HEK293 (cell line): ENCODE results near the gene FBXO17.

Source experiments
- BCL11B ChIP-seq: fragments of 450-650 bp; formaldehyde crosslinking; IDR thresholded peaks from 2 replicates; pipeline ENCODE4 v1.5.1; 2016; ENCODE audit warnings: low read depth, missing biosample characterization, missing genetic modification characterization
- BCL6B ChIP-seq: fragments of 450-650 bp; formaldehyde crosslinking; IDR thresholded peaks from 2 replicates; pipeline ENCODE4 v1.5.1; 2017; ENCODE audit warnings: missing biosample characterization, missing genetic modification characterization
- HOXC10 ChIP-seq: sonication (generic); formaldehyde crosslinking; IDR thresholded peaks from 2 replicates; pipeline ENCODE4 v1.8.1; 2023; ENCODE audit warnings: mild to moderate bottlenecking, missing genetic modification reagents
- KLF17 ChIP-seq: fragments of 450-650 bp; formaldehyde crosslinking; IDR thresholded peaks from 2 replicates; pipeline ENCODE4 v1.5.1; 2016; ENCODE audit warnings: missing biosample characterization, missing genetic modification characterization
- PRDM1 ChIP-seq: fragments of 450-650 bp; formaldehyde crosslinking; IDR thresholded peaks from 2 replicates; pipeline ENCODE4; 2016; ENCODE audit warnings: missing biosample characterization, missing genetic modification characterization
- REPIN1 ChIP-seq: fragments of 450-650 bp; formaldehyde crosslinking; IDR thresholded peaks from 2 replicates; pipeline ENCODE4 v1.5.1; 2017; ENCODE audit warnings: missing biosample characterization, missing genetic modification characterization, low read depth
- TSHZ1 ChIP-seq: fragments of 450-650 bp; formaldehyde crosslinking; IDR thresholded peaks from 2 replicates; pipeline ENCODE4 v1.5.1; 2016; ENCODE audit warnings: missing biosample characterization, missing genetic modification characterization, borderline replicate concordance
- YY1 ChIP-seq: fragments of 450-650 bp; formaldehyde crosslinking; IDR thresholded peaks from 2 replicates; pipeline ENCODE4 v1.5.1; 2018; ENCODE audit warnings: missing biosample characterization, missing genetic modification characterization
- ZBTB6 ChIP-seq: fragments of 450-650 bp; formaldehyde crosslinking; IDR thresholded peaks from 2 replicates; pipeline ENCODE4 v1.5.1; 2017; ENCODE audit warnings: missing biosample characterization, missing genetic modification characterization
- ZBTB8A ChIP-seq: fragments of 450-650 bp; formaldehyde crosslinking; IDR thresholded peaks from 2 replicates; pipeline ENCODE4 v1.5.1; 2016; ENCODE audit warnings: missing biosample characterization, missing genetic modification characterization
- ZEB2 ChIP-seq: fragments of 450-650 bp; formaldehyde crosslinking; IDR thresholded peaks from 2 replicates; pipeline ENCODE4 v1.5.1; 2016; ENCODE audit warnings: missing biosample characterization, missing genetic modification characterization
- ZFHX2 ChIP-seq: fragments of 450-650 bp; formaldehyde crosslinking; conservative IDR thresholded peaks from 2 replicates; pipeline ENCODE4 v1.5.1; 2016; ENCODE audit warnings: missing biosample characterization, missing genetic modification characterization
- ZFP37 ChIP-seq: fragments of 450-650 bp; formaldehyde crosslinking; IDR thresholded peaks from 2 replicates; pipeline ENCODE4 v1.5.1; 2016; ENCODE audit warnings: missing biosample characterization, missing genetic modification characterization
- ZNF112 ChIP-seq: fragments of 450-650 bp; formaldehyde crosslinking; IDR thresholded peaks from 2 replicates; pipeline ENCODE4 v1.5.0; 2017; ENCODE audit warnings: missing biosample characterization, missing genetic modification characterization
- ZNF18 ChIP-seq: fragments of 450-650 bp; formaldehyde crosslinking; IDR thresholded peaks from 2 replicates; pipeline ENCODE4 v1.5.1; 2016; ENCODE audit warnings: missing biosample characterization, missing genetic modification characterization
- ZNF394 ChIP-seq: fragments of 450-650 bp; formaldehyde crosslinking; IDR thresholded peaks from 2 replicates; pipeline ENCODE4 v1.5.1; 2016; ENCODE audit warnings: missing biosample characterization, missing genetic modification characterization, mild to moderate bottlenecking, moderate library complexity, borderline replicate concordance
- ZNF449 ChIP-seq: fragments of 450-650 bp; formaldehyde crosslinking; IDR thresholded peaks from 2 replicates; pipeline ENCODE4 v1.5.1; 2017; ENCODE audit warnings: missing biosample characterization, mild to moderate bottlenecking, missing genetic modification characterization, moderate library complexity
- ZNF501 ChIP-seq: fragments of 450-650 bp; formaldehyde crosslinking; IDR thresholded peaks from 2 replicates; pipeline ENCODE4 v1.5.1; 2016; ENCODE audit warnings: missing biosample characterization, missing genetic modification characterization
- ZNF580 ChIP-seq: fragments of 450-650 bp; formaldehyde crosslinking; IDR thresholded peaks from 2 replicates; pipeline ENCODE4 v1.5.1; 2016; ENCODE audit warnings: missing biosample characterization, missing genetic modification characterization
- ZNF623 ChIP-seq: fragments of 450-650 bp; formaldehyde crosslinking; IDR thresholded peaks from 2 replicates; pipeline ENCODE4 v1.5.1; 2016; ENCODE audit warnings: missing biosample characterization, missing genetic modification characterization
- ZNF639 ChIP-seq: fragments of 450-650 bp; formaldehyde crosslinking; IDR thresholded peaks from 2 replicates; pipeline ENCODE4 v1.5.1; 2016; ENCODE audit warnings: missing biosample characterization, missing genetic modification characterization
- ZNF654 ChIP-seq: fragments of 450-650 bp; formaldehyde crosslinking; IDR thresholded peaks from 2 replicates; pipeline ENCODE4 v1.5.1; 2016; ENCODE audit warnings: low read depth, missing biosample characterization, missing genetic modification characterization
- ZNF658 ChIP-seq: fragments of 450-650 bp; formaldehyde crosslinking; IDR thresholded peaks from 2 replicates; pipeline ENCODE4; 2016; ENCODE audit warnings: missing biosample characterization, missing genetic modification characterization
- ZNF76 ChIP-seq: fragments of 450-650 bp; formaldehyde crosslinking; IDR thresholded peaks from 2 replicates; pipeline ENCODE4; 2016; ENCODE audit warnings: low read depth, missing biosample characterization, missing genetic modification characterization, borderline replicate concordance
- ZNF843 ChIP-seq: fragments of 450-650 bp; formaldehyde crosslinking; IDR thresholded peaks from 2 replicates; pipeline ENCODE4 v1.5.1; 2016; ENCODE audit warnings: missing biosample characterization, missing genetic modification characterization
- ZSCAN30 ChIP-seq: fragments of 450-650 bp; IDR thresholded peaks from 2 replicates; pipeline ENCODE4 v1.5.1; 2018; ENCODE audit warnings: missing biosample characterization, mild to moderate bottlenecking, missing genetic modification characterization, moderate library complexity

FBXO17 gene

GRCh38 chr19:38929929-38930775, 45.4 kb downstream of the FBXO17 start, which contains the start of gene SARS2 (continued):
- TF ChIP-seq ZNF18 (tag by site-specific recombination) (peak; percentile 85), YY1 (tag by site-specific recombination) (peak; percentile 99), ZNF112 (no peak), ZNF623 (tag by site-specific recombination) (0 out of 2 replicates have a peak, but pooled peaks have one; percentile 15), HOXC10 (no peak), BCL11B (tag by site-specific recombination) (peak; percentile 95), ZNF843 (tag by site-specific recombination) (peak; percentile 67; the same call in 1 of the 2 replicates), ZNF658 (tag by site-specific recombination) (no peak), ZEB2 (tag by site-specific recombination) (peak; percentile 97), ZNF654 (tag by site-specific recombination) (peak; percentile 80), ZFHX2 (tag by site-specific recombination) (peak; percentile 38), BCL6B (no peak; the same call in 1 of the 2 replicates), ZNF394 (peak; percentile 58; the same call in 1 of the 2 replicates), PRDM1 (tag by site-specific recombination) (no peak), ZNF501 (tag by site-specific recombination) (peak; percentile 99), ZFP37 (tag by site-specific recombination) (peak; percentile 98), TSHZ1 (peak; percentile 55; the same call in 1 of the 2 replicates), REPIN1 (tag by site-specific recombination) (peak; percentile 82), KLF17 (tag by site-specific recombination) (peak; percentile 85), ZSCAN30 (tag by site-specific recombination) (peak; percentile 100), ZNF449 (peak; percentile 64; the same call in 1 of the 2 replicates), ZNF639 (tag by site-specific recombination) (peak; percentile 92), ZNF76 (tag by site-specific recombination) (peak; percentile 67; the same call in 1 of the 2 replicates), ZBTB8A (tag by site-specific recombination) (peak; percentile 46), ZNF580 (peak; percentile 97), ZBTB6 (tag by site-specific recombination) (0 out of 2 replicates have a peak, but pooled peaks have one; percentile 47)
